DND-41 (cell line): Measurements from ENCODE around the gene DLG2.

Experiments
- ATAC-seq: fragments of 200-7000 bp; cut with Tn5 transposase; 3 replicates; pipeline ENCODE4 v1.9.1; 2021; ENCODE audit warnings: low read depth; ENCODE audit not compliant: insufficient read depth
- DNase-seq: peaks from one replicate; pipeline ENCODE4 v3.0.0-alpha.2; 2020
- H2AFZ ChIP-seq: 2 replicates; pipeline ENCODE4 v1.6.0; 2012; ENCODE audit warnings: low read depth, low read length
- H3K27ac ChIP-seq: 2 replicates; pipeline ENCODE4 v1.5.1; 2012; ENCODE audit warnings: low read length, inconsistent platforms
- H3K27me3 ChIP-seq: fragments of 200-600 bp; sonication (generic); 2 replicates; pipeline ENCODE4 v1.6.0; 2012; ENCODE audit warnings: low read length, mild to moderate bottlenecking, inconsistent platforms; ENCODE audit not compliant: insufficient read depth, poor library complexity
- H3K36me3 ChIP-seq: 2 replicates; pipeline ENCODE4 v1.5.1; 2012; ENCODE audit warnings: low read length, inconsistent platforms; ENCODE audit not compliant: insufficient read depth
- H3K4me1 ChIP-seq: 2 replicates; pipeline ENCODE4 v1.5.1; 2012; ENCODE audit warnings: mild to moderate bottlenecking, low read length; ENCODE audit not compliant: insufficient read depth
- H3K4me2 ChIP-seq: 2 replicates; pipeline ENCODE4 v1.6.0; 2012; ENCODE audit warnings: mild to moderate bottlenecking, moderate library complexity, low read length, inconsistent platforms; ENCODE audit not compliant: insufficient read depth
- H3K4me3 ChIP-seq, 2 experiments: fragments of 200-600 bp in 1 of 2; shearing (Covaris generic) in 1 of 2; 2 replicates each; pipeline ENCODE4 v1.5.1; 2012 to 2016; ENCODE audit warnings: inconsistent platforms in 2 of 2, low read length in 2 of 2, mild to moderate bottlenecking in 2 of 2, low read depth in 1 of 2, moderate library complexity in 1 of 2
- H3K79me2 ChIP-seq: 2 replicates; pipeline ENCODE4 v1.6.0; 2012; ENCODE audit warnings: low read length, inconsistent platforms; ENCODE audit not compliant: insufficient read depth
- H3K9ac ChIP-seq: 2 replicates; pipeline ENCODE4 v1.6.0; 2012; ENCODE audit warnings: low read depth, mild to moderate bottlenecking, inconsistent platforms, low read length, moderate library complexity
- H3K9me3 ChIP-seq: 2 replicates; pipeline ENCODE4 v1.5.1; 2012; ENCODE audit warnings: low read length, moderate library complexity, mild to moderate bottlenecking, inconsistent platforms; ENCODE audit not compliant: insufficient read depth, severe bottlenecking
- H4K20me1 ChIP-seq: 2 replicates; pipeline ENCODE4 v1.6.0; 2012; ENCODE audit warnings: low read length; ENCODE audit not compliant: insufficient read depth
- CTCF ChIP-seq: IDR thresholded peaks from 2 replicates; pipeline ENCODE4 v1.5.1; 2012; ENCODE audit warnings: borderline replicate concordance, low read length, moderate library complexity, mild to moderate bottlenecking; ENCODE audit not compliant: poor library complexity, severe bottlenecking; ENCODE audit errors: extremely low read depth
- EZH2 ChIP-seq: IDR thresholded peaks from 3 replicates; pipeline ENCODE4 v1.6.1; 2012; ENCODE audit warnings: borderline replicate concordance, low read depth, mild to moderate bottlenecking, moderate library complexity, low read length, inconsistent platforms; ENCODE audit not compliant: severe bottlenecking

Gene DLG2

GRCh38 chr11:85572056-85572455 is 55.1 kb downstream of the DLG2 start:
- H4K20me1 ChIP-seq, result no peaks in the 10 kb centered on the region
- H3K4me1 ChIP-seq, result no peaks in the 10 kb centered on the region
- TF ChIP-seq CTCF, result no peak
- TF ChIP-seq EZH2, result no peak
- H3K9ac ChIP-seq, result no peak overlapping the region
- H3K4me3 ChIP-seq, result no peak overlapping the region
- no peaks in the 10 kb centered on the region for H3K27me3 ChIP-seq
- no peak overlapping the region for H3K27ac ChIP-seq
- H3K79me2 ChIP-seq, result no peaks in the 10 kb centered on the region
- H3K36me3 ChIP-seq, result no peaks in the 10 kb centered on the region
- ATAC-seq (no peak), DNase-seq (no peak)
- H2AFZ ChIP-seq, result no peak overlapping the region
- H3K4me2 ChIP-seq, result no peak overlapping the region
- H3K9me3 ChIP-seq, result no peaks in the 10 kb centered on the region

GRCh38 chr11:85569525-85569924 is 57.6 kb downstream of the DLG2 start:
- Histone ChIP-seq H3K9ac (no peak overlapping the region), H4K20me1 (no peaks in the 10 kb centered on the region), H3K4me1 (no peaks in the 10 kb centered on the region), H2AFZ (no peak overlapping the region), H3K27me3 (no peaks in the 10 kb centered on the region), H3K4me3 (no peak overlapping the region), H3K79me2 (no peaks in the 10 kb centered on the region), H3K36me3 (no peaks in the 10 kb centered on the region), H3K4me2 (no peak overlapping the region), H3K9me3 (no peaks in the 10 kb centered on the region), H3K27ac (no peak overlapping the region)
- DNase-seq (no peak), ATAC-seq (no peak)
- TF ChIP-seq CTCF (no peak), EZH2 (no peak)

GRCh38 chr11:85558411-85558810 is 68.7 kb downstream of the DLG2 start:
- Histone ChIP-seq H3K9me3 (no peaks in the 10 kb centered on the region), H3K4me3 (no peak overlapping the region), H2AFZ (no peak overlapping the region), H3K4me1 (no peaks in the 10 kb centered on the region), H4K20me1 (no peaks in the 10 kb centered on the region), H3K27ac (no peak overlapping the region), H3K36me3 (no peaks in the 10 kb centered on the region), H3K79me2 (no peaks in the 10 kb centered on the region), H3K4me2 (no peak overlapping the region), H3K9ac (no peak overlapping the region), H3K27me3 (no peaks in the 10 kb centered on the region)
- no peak for TF ChIP-seq CTCF
- TF ChIP-seq EZH2, result no peak
- ATAC-seq (no peak), DNase-seq (no peak)

GRCh38 chr11:85551881-85552280 is 75.3 kb downstream of the DLG2 start:
- Histone ChIP-seq H3K79me2 (no peaks in the 10 kb centered on the region), H3K9me3 (no peaks in the 10 kb centered on the region), H3K27me3 (no peaks in the 10 kb centered on the region), H4K20me1 (no peaks in the 10 kb centered on the region), H3K4me1 (no peaks in the 10 kb centered on the region), H3K4me2 (no peak overlapping the region), H3K9ac (no peak overlapping the region), H2AFZ (no peak overlapping the region), H3K36me3 (no peaks in the 10 kb centered on the region), H3K4me3 (no peak overlapping the region), H3K27ac (no peak overlapping the region)
- TF ChIP-seq EZH2 (no peak), CTCF (no peak)
- ATAC-seq, result no peak
- DNase-seq, result no peak
